CD14-positive monocyte (primary cell): ENCODE data around the gene ABCA7. TPM values are rescaled to one million over a fixed set of nuclear protein-coding genes. Genes with fewer than 3 reads are reported as not detected.

Source experiments
- DNase-seq, 3 donors: peaks; one replicate each; pipeline ENCODE4 v3.0.0-alpha.2; 2011 to 2022
- H2AFZ ChIP-seq: 2 replicates; pipeline ENCODE4 v1.6.0; 2012; ENCODE audit warnings: mild to moderate bottlenecking, low read depth, low read length, inconsistent platforms; ENCODE audit not compliant: insufficient read depth, poor library complexity, severe bottlenecking
- H3K27ac ChIP-seq, 2 donors: 1 replicate in 1 of 2; 2 replicates in 1 of 2; pipeline ENCODE4 v1.5.1; 2012 to 2013; ENCODE audit warnings: low read length in 2 of 2, control low read depth in 1 of 2, inconsistent platforms in 1 of 2, low read depth in 1 of 2, mild to moderate bottlenecking in 1 of 2
- H3K27me3 ChIP-seq, 2 donors: one replicate each; pipeline versions ENCODE4 v1.6.0 to v1.6.1; 2011 to 2013; ENCODE audit warnings: low read length in 2 of 2; ENCODE audit not compliant: control insufficient read depth in 2 of 2, insufficient read depth in 2 of 2
- H3K36me3 ChIP-seq, 2 donors: replicated peaks in 1 of 2; 1 replicate in 1 of 2; 2 replicates in 1 of 2; pipeline versions ENCODE4 v1.5.1 to v1.6.1; 2012 to 2013; ENCODE audit warnings: low read length in 2 of 2, control low read depth in 1 of 2, inconsistent platforms in 1 of 2, mild to moderate bottlenecking in 1 of 2; ENCODE audit not compliant: insufficient read depth in 2 of 2, control insufficient read depth in 1 of 2
- H3K4me1 ChIP-seq, 2 donors: 1 replicate in 1 of 2; 2 replicates in 1 of 2; pipeline versions ENCODE4 v1.5.1 to v1.6.1; 2012 to 2013; ENCODE audit warnings: low read length in 2 of 2, control low read depth in 1 of 2, inconsistent platforms in 1 of 2, mild to moderate bottlenecking in 1 of 2, moderate library complexity in 1 of 2; ENCODE audit not compliant: insufficient read depth in 2 of 2, control insufficient read depth in 1 of 2
- H3K4me2 ChIP-seq: replicated peaks from 2 replicates; pipeline ENCODE3; 2012; ENCODE audit warnings: low read length, moderate library complexity, mild to moderate bottlenecking; ENCODE audit not compliant: poor library complexity, severe bottlenecking; ENCODE audit errors: extremely low read depth
- H3K4me3 ChIP-seq, 3 experiments: fragments of 200-600 bp in 1 of 3; sonication (generic) in 1 of 3; replicated peaks in 1 of 3; 1 replicate in 2 of 3; 2 replicates in 1 of 3; pipeline ENCODE4 v1.5.1; 2011 to 2013; ENCODE audit warnings: low read length in 3 of 3, mild to moderate bottlenecking in 3 of 3, control low read depth in 2 of 3, low read depth in 2 of 3, inconsistent platforms in 1 of 3, moderate library complexity in 1 of 3
- H3K79me2 ChIP-seq: 2 replicates; pipeline ENCODE4 v1.6.0; 2012; ENCODE audit warnings: mild to moderate bottlenecking, control low read depth, inconsistent platforms, low read length, moderate library complexity; ENCODE audit not compliant: insufficient read depth
- H3K9ac ChIP-seq: 2 replicates; pipeline ENCODE4 v1.6.0; 2017; ENCODE audit warnings: low read length, mild to moderate bottlenecking; ENCODE audit not compliant: insufficient read depth, poor library complexity, severe bottlenecking
- H3K9me3 ChIP-seq, 2 donors: replicated peaks in 1 of 2; 1 replicate in 1 of 2; 2 replicates in 1 of 2; pipeline versions ENCODE4 v1.5.1 to v1.6.1; 2012 to 2013; ENCODE audit warnings: low read length in 2 of 2, control low read depth in 1 of 2; ENCODE audit not compliant: control insufficient read depth in 1 of 2, insufficient read depth in 1 of 2
- H4K20me1 ChIP-seq: 2 replicates; pipeline ENCODE4 v1.6.0; 2012; ENCODE audit warnings: mild to moderate bottlenecking, low read length, control low read depth, moderate library complexity; ENCODE audit not compliant: insufficient read depth
- H3K27ac Mint-ChIP-seq, 7 donors: one replicate each; pipeline ENCODE4 v1.8.0; 2020; ENCODE audit warnings: mild to moderate bottlenecking in 7 of 7, mixed read lengths in 7 of 7, moderate library complexity in 6 of 7, inconsistent platforms in 2 of 7
- H3K27me3 Mint-ChIP-seq, 3 donors: one replicate each; pipeline ENCODE4 v1.8.0; 2021 to 2022; ENCODE audit warnings: low read depth in 3 of 3, mild to moderate bottlenecking in 3 of 3, mixed read lengths in 3 of 3, moderate library complexity in 3 of 3, inconsistent platforms in 1 of 3
- H3K36me3 Mint-ChIP-seq, 2 donors: one replicate each; pipeline ENCODE4 v1.8.0; 2020; ENCODE audit warnings: mixed read lengths in 2 of 2, inconsistent platforms in 1 of 2, mild to moderate bottlenecking in 1 of 2
- H3K4me1 Mint-ChIP-seq: one replicate; pipeline ENCODE4 v1.8.0; 2020; ENCODE audit warnings: mild to moderate bottlenecking, mixed read lengths
- H3K4me3 Mint-ChIP-seq, 2 donors: one replicate each; pipeline ENCODE4 v1.8.0; 2020; ENCODE audit warnings: mild to moderate bottlenecking in 2 of 2, mixed read lengths in 2 of 2, moderate library complexity in 1 of 2
- H3K9me3 Mint-ChIP-seq, 7 donors: one replicate each; pipeline ENCODE4 v1.8.0; 2020 to 2022; ENCODE audit warnings: mixed read lengths in 7 of 7, mild to moderate bottlenecking in 6 of 7, moderate library complexity in 6 of 7, inconsistent platforms in 2 of 7
- WGBS: methylation state at CpG from one replicate; pipeline ENCODE4 v1.1.5; 2013; ENCODE audit warnings: missing lambda C conversion rate; ENCODE audit not compliant: insufficient coverage; 5-methylcytosine and 5-hydroxymethylcytosine counted together
- intact Hi-C, 2 donors: fragments of 100-400 bp; cut with micrococcal nuclease; formaldehyde crosslinking; loops; one replicate each; pipeline versions ENCODE4 v1.15.0 to v1.15.1; 2023
- polyA plus RNA-seq, 3 donors: library from polyadenylated mRNA; depleted of rRNA in 1 of 3; unstranded in 2 of 3; stranded (reverse) in 1 of 3; fragments of 300-500 nt in 2 of 3; fragments of >200 nt in 1 of 3; fragmentation: Illumina TruSeq in 2 of 3; gene quantifications; 1 replicate in 2 of 3; 2 replicates in 1 of 3; pipeline ENCODE4 v1.2.3, GENCODE V29; 2012 to 2021
- TF ChIP-seq, protein P1 (sequence below): fragments of 200-600 bp; IDR thresholded peaks from one replicate; pipeline ENCODE4 v1.8.0; 2022; ENCODE audit warnings: antibody characterized with exemption, mild to moderate bottlenecking

ABCA7 gene
- polyA plus RNA-seq, 3 donors, result 1.7 to 104 (median 7.8) TPM

DNA sequence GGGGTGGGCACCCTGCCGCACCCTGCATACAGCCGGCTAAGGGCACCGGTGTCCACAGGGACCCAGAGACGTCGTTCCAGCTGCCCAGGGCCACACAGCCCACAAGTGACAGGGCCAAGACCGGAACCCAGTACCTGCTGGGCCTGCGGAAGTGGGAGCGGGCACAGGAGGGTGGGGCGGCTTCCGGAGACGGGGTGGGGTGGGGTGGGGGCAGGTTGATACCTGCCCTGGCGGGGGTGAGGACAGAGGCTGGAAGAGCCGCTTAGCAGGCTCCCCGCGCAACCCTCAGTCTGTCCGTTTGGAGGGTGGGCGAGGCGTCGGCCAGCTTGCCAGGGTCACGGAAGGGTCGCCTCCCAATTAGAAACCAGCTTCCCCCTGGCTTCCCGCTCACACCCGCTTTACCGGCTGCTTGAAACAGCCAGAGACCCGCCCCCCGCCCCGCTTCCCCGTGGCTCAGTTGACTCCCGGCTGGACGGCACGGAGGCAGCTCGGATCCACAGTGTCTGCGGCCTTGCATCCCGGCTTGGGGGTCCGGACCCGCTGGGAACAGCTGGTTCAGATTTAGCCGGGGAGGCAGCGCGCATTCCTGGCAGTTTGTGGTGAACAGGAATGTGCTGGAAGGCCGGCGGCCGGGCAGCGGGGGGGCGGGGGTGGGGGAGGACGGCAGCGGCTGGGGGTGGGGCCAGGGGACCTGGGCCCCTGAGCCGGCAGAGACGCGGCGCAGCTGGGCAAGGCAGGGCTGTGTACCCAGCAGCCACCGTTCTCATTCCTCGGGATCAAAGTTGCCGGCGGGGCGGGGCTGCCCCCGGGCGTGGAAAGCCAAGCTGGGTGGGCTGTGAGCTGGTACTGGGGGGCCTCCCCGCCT lies 11.6 kb upstream of the ABCA7 start:
- intact Hi-C loops, result loop anchor here in 1 of 2 donors (10.0 kb wide), 1 partner anchor 77 kb away; the partner anchor contains the start of gene GPX4
- peaks cover 0 to 3% (median 0%) of the 10 kb centered on the region in 7 donors for H3K9me3 Mint-ChIP-seq
- H3K27me3 ChIP-seq, result no peaks in the 10 kb centered on the region
- H3K27me3 Mint-ChIP-seq, result peaks cover 0 to 3% (median 0%) of the 10 kb centered on the region in 3 donors
- H3K36me3 ChIP-seq, result peaks cover 27 to 32% of the 10 kb centered on the region in 2 donors
- H3K4me3 Mint-ChIP-seq, result peak overlapping the region; percentile 97
- no peaks in the 10 kb centered on the region for H3K9me3 ChIP-seq
- H3K4me1 ChIP-seq, result peaks cover 23 to 38% of the 10 kb centered on the region in 2 donors
- peak overlapping the region in 2 of 7 donors; percentile 63 to 73 for H3K27ac Mint-ChIP-seq
- H3K27ac ChIP-seq, result peak overlapping the region in 1 of 2 donors; percentile 73
- H2AFZ ChIP-seq, result no peak overlapping the region
- H3K36me3 Mint-ChIP-seq, result peaks cover 21 to 27% of the 10 kb centered on the region in 2 donors
- WGBS, result 3% methylated on average over 45 of the region's 58 CpGs
- peak overlapping the region; percentile 62 to 92 (median 89) for H3K4me3 ChIP-seq
- no peak for DNase-seq
- TF ChIP-seq, protein P1, sequence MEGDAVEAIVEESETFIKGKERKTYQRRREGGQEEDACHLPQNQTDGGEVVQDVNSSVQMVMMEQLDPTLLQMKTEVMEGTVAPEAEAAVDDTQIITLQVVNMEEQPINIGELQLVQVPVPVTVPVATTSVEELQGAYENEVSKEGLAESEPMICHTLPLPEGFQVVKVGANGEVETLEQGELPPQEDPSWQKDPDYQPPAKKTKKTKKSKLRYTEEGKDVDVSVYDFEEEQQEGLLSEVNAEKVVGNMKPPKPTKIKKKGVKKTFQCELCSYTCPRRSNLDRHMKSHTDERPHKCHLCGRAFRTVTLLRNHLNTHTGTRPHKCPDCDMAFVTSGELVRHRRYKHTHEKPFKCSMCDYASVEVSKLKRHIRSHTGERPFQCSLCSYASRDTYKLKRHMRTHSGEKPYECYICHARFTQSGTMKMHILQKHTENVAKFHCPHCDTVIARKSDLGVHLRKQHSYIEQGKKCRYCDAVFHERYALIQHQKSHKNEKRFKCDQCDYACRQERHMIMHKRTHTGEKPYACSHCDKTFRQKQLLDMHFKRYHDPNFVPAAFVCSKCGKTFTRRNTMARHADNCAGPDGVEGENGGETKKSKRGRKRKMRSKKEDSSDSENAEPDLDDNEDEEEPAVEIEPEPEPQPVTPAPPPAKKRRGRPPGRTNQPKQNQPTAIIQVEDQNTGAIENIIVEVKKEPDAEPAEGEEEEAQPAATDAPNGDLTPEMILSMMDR, result no peak
- peaks cover 61% of the 10 kb centered on the region for H4K20me1 ChIP-seq
- H3K4me1 Mint-ChIP-seq, result peaks cover 23% of the 10 kb centered on the region
- H3K9ac ChIP-seq, result peak overlapping the region; percentile 84
- peaks cover 64% of the 10 kb centered on the region for H3K79me2 ChIP-seq
- H3K4me2 ChIP-seq, result peak overlapping the region; percentile 99

DNA sequence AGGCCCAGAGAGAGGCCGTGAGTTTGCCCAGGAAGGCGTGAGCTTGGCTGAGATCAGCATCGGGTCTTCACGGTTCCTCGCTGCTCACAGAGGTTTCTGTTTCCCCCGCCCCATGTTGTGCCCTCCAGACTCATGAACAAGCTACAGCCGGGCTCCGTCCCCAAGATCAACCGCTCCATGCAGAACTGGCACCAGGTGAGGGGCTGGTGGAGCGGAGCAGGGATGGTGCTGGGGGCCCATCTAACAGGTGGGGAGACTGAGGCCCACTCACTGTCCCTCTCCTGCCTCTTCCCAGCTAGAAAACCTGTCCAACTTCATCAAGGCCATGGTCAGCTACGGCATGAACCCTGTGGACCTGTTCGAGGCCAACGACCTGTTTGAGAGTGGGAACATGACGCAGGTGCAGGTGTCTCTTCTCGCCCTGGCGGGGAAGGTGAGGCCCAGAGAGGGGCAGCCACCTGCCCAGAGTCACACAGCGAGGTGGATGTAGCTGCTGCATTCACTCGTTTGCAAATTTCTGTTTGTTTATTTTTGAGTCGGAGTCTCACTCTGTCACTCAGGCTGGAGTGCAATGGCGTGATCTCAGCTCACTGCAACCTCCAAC lies 7.5 kb upstream of the ABCA7 start:
- Histone ChIP-seq H3K9me3 (no peaks in the 10 kb centered on the region), H2AFZ (no peak overlapping the region), H3K36me3 (peaks cover 37 to 47% of the 10 kb centered on the region in 2 donors), H3K9ac (no peak overlapping the region), H3K27me3 (no peaks in the 10 kb centered on the region), H3K4me2 (no peak overlapping the region), H3K79me2 (peaks cover 59% of the 10 kb centered on the region), H3K4me1 (peaks cover 24 to 46% of the 10 kb centered on the region in 2 donors), H4K20me1 (peaks cover 64% of the 10 kb centered on the region), H3K4me3 (no peak overlapping the region), H3K27ac (no peak overlapping the region)
- DNase-seq, result no peak
- peaks cover 0 to 2% (median 0%) of the 10 kb centered on the region in 3 donors for H3K27me3 Mint-ChIP-seq
- no peak overlapping the region for H3K4me3 Mint-ChIP-seq
- TF ChIP-seq, protein P1, result no peak
- peaks cover 32% of the 10 kb centered on the region for H3K4me1 Mint-ChIP-seq
- no peak overlapping the region for H3K27ac Mint-ChIP-seq
- intact Hi-C loops, result no loop called here
- H3K36me3 Mint-ChIP-seq, result peaks cover 35 to 49% of the 10 kb centered on the region in 2 donors
- WGBS, result 92% methylated on average over 19 of the region's 20 CpGs
- H3K9me3 Mint-ChIP-seq, result peaks cover 0 to 3% (median 0%) of the 10 kb centered on the region in 7 donors
